HG03442 (cell line): Measurements from ENCODE around the gene ALOX5AP.
"Not testable (repeated sequence)": the region's sequence is repeated elsewhere in the genome, so short reads cannot be mapped to it uniquely, and the experiment has no call there.

Source experiments
- ATAC-seq: cut with Tn5 transposase; IDR thresholded peaks from one replicate; pipeline ENCODE4 v1.9.1; 2021; ENCODE audit warnings: mild to moderate bottlenecking, moderate library complexity; ENCODE audit not compliant: unreplicated experiment

Gene ALOX5AP

DNA sequence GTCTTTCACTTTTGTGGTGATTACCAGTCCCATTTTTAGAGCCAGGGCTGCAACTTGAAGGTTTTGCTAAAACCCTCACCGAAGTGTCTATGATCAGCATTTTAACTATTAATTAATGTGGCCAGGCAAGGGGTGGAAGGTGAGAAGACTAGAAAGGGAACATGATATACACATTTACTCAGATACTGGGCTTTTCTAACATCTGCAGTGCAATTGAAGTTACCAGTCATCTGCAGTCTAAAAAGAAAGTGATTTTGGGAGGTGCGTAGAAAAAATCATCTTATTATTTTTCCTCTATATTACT lies 481 bp downstream of the ALOX5AP start:
- ATAC-seq = no peak

DNA sequence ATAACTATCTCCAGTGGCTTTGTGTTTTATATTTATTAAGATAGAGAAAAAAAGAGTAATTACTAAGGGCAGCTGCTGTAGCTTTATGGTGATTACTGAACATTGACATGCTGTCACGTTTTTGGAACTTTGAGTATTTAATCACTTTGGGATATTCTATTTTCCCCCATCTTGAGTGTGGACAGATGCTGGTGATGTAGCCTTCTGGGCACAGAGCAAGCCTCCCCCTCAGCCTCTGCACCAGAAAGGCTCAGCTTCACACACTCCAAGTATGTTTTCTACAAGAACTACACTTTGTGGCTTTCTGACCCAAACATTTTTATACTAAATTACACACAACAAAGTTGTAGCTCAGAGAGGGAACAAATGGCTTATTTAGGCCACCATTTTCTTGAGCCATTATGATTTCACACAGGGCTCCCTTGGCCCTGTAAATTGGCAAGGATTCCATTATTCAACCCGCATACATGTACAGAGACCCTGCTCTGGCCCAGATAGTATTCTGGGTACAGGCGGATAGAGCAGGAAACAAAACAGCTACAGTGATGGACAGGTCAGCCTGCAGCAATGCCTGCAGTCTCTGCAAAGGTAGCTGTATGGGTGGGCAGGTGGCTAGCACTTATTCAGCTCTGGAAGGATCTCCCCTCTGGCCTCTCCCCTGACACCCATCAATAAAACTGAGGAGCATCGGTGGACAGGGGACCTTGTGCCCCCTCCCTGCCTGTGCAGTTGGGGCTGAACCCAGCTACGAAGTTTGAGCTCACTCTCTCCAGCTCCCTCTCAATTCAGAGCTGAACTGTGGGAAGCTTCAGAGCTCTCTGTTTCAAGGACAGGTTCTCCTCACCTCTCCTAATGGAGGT lies 1.3 kb downstream of the ALOX5AP start:
- ATAC-seq = no peak

DNA sequence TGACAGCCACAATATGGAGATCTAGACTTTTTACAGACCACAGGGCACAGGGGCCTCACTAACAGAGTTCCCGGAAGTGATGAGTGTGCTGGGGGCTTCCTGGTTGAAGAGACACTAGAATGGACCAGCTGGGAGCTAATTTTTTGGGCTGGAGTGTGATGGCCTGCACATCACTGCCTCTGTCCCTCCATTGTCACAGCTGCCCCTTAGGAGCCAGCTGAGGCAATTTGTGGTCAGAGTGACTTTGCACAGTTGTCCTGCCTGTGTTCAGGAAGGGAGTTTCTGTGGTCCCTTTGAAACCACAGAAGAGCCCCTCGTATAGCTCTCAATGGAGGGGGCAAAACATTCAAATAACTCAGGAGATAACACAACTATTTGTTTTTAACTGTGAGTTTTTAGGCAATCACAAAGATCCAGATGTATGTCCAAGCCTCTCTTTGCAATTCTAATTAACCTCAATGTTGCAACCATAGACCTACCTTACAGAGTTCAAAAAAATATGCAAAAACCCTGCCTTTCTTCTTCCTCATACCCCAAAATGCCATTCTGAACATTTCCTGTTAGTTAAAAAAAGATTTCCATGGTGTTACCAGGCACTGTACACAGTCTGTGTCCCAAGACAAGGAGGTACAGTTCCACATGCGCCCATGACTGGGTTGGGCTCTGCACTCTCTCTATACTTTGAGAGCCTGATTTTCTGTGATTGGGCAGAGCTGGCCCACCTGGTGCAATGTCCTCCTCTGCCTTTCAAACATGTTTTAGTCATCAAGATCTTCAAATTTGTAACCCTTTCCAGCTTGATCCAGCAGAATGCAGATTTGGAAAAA lies 2.4 kb downstream of the ALOX5AP start:
- no peak for ATAC-seq

DNA sequence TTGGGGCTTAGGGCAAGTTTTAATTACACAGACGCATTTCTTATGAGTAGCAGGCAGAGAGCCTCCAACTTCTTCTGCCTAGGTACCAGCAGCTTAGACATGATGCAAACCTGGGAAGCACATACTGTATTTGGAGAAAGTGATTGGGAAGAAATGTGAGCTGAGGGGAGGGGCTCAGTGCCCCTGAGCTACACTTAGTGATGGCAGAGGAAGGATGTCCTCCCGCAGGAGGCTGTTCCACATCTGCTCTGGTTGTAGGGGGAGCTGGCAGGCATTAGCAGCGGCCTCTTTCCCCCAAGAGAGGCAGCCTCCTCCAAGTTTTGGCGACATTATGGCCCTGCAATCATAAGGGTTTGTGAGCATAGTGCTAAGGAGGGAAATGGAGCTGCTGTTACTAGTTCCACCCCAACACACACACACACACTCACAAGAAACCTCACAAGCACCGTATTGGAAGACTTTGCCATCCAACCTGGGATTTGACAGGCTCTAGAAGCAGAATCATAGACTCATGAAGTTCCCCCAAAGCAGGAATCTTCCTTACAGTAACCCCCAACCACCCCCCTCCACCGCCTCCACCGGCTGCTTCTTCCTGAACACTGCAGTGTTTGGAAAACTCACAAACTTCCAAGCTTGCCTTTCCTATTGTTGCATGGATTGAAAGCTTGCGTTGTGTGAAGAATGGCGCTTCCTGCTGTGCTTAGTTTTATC lies 3.3 kb downstream of the ALOX5AP start:
- no peak for ATAC-seq

DNA sequence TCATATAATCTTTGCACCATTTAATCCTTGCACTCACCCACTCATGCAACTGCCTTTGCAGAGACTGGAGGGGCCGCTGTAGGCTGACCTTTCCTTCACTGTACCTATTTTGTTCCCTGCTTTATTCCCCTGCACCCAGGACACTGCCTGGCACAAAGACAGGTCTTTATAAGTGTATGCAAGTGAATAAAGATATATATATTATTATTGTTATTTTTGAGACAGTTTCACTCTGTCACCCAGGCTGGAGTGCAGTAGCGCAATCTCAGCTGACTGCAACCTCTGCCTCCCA lies 3.8 kb downstream of the ALOX5AP start:
- no peak for ATAC-seq

DNA sequence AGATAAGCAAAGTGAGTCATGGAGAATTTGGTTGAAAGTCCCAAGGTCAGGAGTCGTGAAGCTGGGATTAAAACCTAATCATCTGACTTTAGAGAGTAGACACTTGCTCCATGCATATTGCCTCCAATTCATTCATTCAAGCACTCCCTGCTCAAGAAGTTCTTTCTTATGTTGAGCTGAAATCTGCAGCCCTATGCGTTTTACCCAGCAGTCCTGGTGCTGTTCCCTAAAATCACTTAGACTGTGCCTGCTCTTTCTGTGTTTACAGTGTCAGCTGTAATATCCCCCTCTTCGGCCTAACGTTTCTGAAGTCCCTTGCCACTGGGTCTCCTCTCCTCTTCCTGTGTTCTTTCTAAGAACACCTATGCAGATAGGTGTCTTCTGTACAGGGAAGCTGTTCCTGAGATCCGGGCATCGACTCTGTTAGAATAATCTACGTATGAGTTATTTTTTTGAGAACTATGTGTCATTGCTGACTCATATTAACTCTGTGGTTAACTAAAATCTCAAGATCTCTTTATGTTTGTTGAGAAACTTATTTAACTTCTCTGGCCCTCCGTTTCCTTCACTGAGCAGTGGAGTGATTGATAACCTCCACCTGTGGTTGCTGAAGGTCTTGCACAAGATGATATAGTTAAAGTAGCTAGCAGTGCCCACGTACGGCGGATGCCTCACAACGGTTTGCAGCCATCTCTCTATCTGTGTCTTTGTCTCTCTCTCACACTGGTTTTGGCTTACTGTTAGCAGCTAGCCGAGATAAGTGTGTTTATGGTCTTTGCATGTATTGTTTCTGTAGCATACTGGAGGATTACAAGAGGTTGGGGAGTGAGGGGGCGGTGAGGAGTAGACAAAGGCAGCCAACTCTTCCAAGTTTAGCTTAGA lies 4.7 kb downstream of the ALOX5AP start:
- ATAC-seq = peak; percentile 45

DNA sequence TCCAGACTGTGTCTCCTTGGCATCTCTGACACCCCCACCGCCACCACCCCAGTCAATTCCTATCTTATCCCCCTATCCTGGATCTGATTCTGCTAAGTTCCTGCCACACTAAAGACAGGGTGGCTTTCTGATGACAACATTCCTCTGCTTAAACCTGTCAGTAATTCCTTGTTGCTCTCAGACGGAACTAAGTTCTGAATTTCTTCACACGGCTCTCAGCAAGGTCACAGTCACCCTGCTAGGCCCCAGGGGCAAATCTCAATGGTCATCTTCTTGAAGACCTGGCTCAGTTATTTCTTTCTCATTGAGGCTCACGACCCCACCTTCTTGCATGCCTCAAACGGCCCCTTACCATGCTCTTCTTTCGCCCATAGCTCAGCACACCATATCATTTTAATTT lies 7.6 kb downstream of the ALOX5AP start:
- no peak for ATAC-seq

DNA sequence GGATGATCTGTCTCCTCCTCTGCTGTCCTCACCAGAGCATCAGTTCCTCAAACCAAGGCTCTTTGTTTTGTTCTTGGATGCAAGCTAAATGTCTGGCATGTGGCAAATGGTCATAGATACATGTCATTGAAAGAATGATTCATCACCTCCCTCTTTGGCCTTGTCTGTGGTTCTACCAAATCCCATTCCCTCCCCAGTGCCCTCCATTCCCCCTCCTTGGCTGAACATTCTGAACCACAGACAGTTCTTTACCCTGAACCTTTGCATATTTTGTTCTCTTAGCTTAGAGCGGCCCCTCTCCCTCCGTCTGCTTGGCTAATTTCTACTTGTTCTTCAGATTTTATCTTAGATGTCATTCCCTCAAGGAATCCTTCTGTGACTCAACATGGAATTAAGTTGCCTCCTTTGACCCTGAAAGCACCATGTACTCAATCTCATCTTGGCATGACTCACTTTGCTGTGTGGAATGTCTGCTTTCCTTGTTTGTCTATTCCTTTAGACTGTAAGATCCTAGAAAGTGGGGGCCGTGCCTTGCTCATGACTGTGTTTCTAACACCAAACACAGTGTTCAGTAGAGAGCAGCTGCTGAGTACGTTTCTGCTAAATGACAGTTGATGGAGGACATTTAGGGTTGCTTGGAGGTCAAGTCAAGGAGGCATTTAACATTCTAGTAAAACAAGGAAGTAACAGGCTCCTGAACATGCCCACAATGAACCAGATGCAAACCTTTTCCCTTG lies 8.1 kb downstream of the ALOX5AP start:
- ATAC-seq = no peak

DNA sequence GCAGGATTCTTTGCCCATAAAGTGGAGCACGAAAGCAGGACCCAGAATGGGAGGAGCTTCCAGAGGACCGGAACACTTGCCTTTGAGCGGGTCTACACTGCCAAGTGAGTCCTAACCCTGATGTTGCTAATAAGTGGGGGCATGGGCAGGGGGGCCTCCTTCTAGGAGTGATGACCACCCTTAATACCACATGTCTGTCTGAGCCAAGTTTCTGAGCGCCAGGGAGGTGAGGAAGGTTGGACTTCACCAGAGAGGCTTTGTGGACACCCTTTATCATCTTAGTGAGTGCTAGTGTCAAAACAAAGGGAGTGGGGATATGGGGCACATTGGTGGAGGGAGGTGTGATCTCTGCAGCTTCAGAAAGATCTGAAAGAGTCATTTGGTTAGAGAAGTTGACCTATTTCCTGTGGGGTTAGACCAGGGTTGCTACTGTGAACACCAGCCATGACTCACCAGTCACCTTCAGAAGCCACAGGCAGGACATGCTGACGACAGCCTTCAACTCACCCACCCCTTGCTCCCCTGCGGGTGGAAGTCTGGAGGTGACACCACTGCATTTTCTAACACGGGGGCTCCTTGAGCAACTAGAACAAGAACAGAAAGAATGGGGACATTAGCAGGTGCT lies 8.8 kb downstream of the ALOX5AP start:
- ATAC-seq = peak; percentile 93

DNA sequence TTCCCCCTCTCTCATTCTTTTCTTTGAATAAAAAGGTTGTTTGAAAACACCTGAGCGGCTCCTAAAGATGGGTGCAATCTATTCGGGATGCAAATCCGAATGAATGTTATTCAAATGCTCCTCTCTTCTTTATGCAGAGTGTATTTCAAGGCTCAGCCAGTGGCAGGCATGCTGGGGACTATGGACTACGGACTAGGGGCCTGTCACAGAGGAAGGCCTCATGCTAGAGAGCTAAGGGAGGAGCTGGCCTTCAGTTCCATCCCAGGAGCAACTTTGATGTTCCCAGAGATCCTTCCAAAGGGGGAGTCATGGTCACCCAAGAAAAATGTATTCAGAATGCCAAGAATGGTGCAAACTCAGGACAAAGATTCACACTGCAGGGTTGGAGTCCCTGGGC lies 9.3 kb downstream of the ALOX5AP start:
- no peak for ATAC-seq

DNA sequence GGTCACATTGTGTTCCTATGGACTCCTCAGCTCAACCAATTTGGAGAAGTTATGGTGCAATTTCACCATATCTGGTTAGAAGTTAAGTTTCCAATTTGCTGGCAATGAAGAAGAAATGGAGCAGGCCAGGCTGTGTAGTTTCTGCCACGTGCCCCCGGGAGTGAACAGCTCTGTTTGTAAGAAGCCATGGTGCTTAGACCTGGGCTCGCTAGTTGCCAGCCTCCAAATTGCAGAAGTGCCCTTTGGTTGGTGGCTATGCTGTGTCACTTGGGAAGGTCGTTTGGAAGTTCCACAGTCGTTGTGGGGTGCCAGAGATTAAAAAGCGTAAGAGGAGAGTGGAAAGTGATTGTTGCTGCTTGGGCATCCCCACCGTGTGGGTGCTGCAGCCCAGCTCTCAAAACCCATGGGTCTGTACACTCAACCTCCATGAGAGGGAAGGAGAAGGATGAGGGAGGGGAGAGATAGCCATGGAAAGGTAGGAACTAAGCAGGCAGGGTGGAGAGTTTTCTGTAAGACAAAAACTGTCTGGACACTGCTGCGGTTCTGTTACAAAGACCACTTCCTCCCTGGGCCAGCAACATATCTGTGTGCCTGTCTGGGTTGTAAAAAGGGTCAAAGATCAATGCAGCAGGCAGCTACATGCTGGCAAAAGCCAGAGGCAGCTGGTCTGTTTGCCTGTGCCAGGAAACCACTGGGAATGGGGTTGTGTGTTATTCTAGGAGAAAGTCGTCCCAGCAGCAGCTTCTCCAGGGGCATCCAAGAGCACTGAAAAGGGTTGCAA lies 10.8 kb downstream of the ALOX5AP start:
- no peak for ATAC-seq

DNA sequence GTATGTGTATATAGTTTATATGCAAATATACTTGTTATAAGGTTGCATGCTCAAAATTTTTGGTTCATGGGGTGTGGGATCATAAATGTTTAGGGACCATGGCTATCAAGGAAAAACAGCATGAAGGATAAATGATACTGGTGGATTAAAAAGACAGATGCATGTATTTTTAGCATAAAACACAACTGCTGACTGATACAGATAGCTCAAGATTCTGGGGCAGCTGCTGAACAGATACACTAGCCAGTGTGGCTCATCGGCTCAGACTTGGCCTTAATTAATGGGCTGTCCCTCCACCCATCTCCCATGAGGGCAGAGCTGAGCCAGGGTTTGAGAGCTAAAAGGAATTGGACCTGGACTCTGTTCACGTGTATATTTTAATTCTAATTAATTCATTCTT lies 11.4 kb downstream of the ALOX5AP start:
- ATAC-seq = no peak

DNA sequence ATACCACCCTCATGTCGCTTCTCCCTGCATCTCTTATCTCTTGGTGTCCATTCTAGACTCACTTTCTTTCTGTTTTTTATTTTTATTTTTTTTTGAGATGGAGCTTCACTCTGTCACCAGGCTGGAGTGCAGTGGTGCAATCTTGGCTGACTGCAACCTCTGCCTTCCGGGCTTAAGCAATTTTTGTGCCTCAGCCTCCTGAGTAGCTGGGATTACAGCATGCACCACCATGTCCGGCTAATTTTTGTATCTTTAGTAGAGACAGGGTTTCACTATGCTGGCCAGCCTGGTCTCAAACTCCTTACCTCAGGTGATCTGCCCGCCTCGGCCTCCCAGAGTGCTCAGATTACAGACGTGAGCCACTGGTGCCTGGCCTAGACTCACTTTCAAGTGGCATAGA lies 12.5 kb downstream of the ALOX5AP start:
- ATAC-seq = not testable (repeated sequence)

DNA sequence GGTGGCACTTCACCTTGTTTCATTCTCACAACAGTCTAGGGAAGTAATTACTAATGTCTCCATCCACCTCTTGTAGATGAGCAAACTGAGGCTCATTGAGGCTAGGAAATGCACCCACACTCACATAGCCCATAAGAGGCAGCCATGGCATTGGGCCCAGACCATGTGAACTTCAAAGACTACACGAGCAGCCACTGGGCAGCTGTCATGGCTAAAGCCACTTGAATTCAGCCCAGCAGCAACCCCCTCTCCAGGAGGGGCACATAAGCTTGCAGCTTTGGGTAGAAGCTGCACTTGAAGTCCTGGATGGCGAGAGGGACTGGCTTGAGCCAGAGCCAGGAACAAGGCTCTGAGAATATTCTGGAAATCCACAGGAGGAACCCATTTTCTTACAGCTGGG lies 13.4 kb downstream of the ALOX5AP start:
- ATAC-seq = no peak

DNA sequence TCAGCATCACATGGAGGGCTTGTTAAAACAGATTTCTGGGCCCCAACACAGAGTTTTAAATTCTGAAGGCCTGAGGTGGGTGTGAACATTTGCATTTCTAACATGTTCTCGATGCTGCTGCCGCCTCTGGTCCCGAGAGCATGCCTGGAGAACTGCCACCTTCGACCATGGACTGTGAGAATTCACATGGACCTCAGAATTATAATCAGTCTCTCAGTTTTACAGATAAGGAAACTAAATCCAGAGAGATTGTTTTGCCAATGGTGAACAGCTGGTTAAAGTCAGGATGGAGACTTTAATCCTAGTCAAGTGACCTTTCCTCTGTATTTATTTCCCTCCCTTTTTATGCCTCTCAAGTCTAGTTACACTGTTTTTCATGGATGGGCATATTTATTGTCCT lies 14.7 kb downstream of the ALOX5AP start:
- no peak for ATAC-seq

DNA sequence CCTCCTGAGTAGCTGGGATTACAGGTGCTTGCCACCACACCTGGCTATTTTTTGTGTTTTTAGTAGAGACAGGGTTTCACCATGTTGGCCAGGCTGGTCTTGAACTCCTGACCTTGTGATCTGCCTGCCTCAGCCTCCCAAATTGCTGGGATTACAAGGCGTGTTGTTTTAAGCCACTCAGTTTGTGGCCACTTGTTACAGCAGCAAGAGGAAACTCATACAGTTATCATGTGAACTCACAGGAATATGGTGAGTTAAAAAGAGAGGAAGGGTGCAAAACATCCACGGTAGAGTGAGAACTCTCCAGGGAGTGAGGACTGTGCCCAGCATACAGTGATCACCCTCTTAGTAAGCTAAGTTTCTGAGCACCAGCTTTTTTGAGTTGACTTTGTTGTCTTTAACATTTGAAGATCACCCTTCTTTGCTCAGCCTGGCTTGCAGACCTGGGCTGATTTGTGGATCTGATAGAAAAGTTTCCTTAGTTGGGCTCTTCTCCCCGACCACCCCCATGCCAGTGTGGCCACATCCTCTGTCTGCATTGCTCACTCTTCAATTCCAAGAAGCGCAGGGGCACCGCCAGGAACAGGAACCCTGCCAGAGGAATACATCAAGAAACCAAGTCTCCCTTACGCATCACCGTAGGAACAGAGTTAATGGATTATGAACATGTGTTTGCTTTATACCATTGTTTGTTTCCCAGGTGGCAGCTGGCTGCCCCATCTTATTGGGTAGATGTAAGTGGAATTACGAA lies 16.0 kb downstream of the ALOX5AP start:
- ATAC-seq = no peak

DNA sequence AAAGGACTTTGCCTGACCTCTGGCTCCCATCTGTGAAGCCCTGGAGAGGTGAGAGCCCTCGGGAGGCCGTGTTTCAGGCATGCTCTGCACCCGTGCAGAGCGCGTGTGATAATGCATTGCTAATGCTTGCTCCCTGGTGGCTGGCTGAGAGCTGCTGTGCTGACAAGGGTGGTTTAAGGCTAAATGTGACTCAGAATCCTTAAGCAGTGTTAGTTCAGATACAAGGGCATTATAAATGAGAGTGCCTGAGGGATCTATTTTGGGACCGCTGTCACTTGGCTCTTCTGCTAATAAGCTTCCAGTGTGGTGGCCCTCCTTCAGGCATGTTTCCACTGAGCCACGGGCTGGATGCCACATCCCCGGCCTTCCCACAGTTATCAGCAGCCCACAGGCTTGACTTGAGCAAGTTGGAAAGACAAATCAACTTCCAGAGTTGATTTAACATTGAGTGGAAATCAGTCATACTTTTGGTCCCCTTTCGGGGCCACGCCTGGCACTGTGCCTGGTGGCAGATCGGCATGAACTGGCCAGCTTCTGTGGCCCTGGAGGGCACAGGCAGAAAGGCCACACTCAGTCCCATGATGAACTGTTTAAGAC lies 17.0 kb downstream of the ALOX5AP start:
- no peak for ATAC-seq

DNA sequence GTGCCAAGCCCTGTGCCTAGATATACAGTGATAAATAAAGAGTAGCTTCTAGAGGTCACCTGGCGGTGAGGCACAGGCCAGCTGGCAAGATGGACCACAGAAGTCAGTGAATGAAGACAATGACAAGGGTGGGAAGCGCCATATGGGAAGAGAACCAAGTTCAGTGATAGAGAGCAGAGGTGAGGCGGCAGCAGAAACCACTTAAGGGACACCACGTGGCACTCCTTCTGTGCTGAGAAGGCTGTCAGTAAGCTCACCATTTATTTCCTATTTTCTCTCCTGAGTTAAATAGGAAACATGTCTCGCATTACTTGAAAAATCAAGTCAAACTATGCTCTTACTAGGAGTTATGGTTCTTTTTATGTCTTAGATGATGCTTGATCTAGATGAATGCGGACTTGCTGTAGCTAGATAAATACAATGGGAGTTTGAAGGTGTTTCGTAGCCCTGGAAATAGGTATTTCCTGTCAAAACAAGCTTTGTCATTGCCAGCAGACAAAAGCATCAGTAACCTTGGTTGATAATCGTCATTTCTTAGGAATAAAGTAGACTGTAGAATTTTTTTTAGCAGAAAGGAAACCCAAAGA lies 17.8 kb downstream of the ALOX5AP start:
- no peak for ATAC-seq
